DND-41 (cell line): ENCODE data around the gene RBM47.
"Not testable (repeated sequence)": the region's sequence is repeated elsewhere in the genome, so short reads cannot be mapped to it uniquely, and the experiment has no call there.

Source experiments
- ATAC-seq: fragments of 200-7000 bp; cut with Tn5 transposase; 3 replicates; pipeline ENCODE4 v1.9.1; 2021; ENCODE audit warnings: low read depth; ENCODE audit not compliant: insufficient read depth
- DNase-seq: peaks from one replicate; pipeline ENCODE4 v3.0.0-alpha.2; 2020
- H2AFZ ChIP-seq: 2 replicates; pipeline ENCODE4 v1.6.0; 2012; ENCODE audit warnings: low read depth, low read length
- H3K27ac ChIP-seq: 2 replicates; pipeline ENCODE4 v1.5.1; 2012; ENCODE audit warnings: low read length, inconsistent platforms
- H3K27me3 ChIP-seq: fragments of 200-600 bp; sonication (generic); 2 replicates; pipeline ENCODE4 v1.6.0; 2012; ENCODE audit warnings: low read length, mild to moderate bottlenecking, inconsistent platforms; ENCODE audit not compliant: insufficient read depth, poor library complexity
- H3K36me3 ChIP-seq: 2 replicates; pipeline ENCODE4 v1.5.1; 2012; ENCODE audit warnings: low read length, inconsistent platforms; ENCODE audit not compliant: insufficient read depth
- H3K4me1 ChIP-seq: 2 replicates; pipeline ENCODE4 v1.5.1; 2012; ENCODE audit warnings: mild to moderate bottlenecking, low read length; ENCODE audit not compliant: insufficient read depth
- H3K4me2 ChIP-seq: 2 replicates; pipeline ENCODE4 v1.6.0; 2012; ENCODE audit warnings: mild to moderate bottlenecking, moderate library complexity, low read length, inconsistent platforms; ENCODE audit not compliant: insufficient read depth
- H3K4me3 ChIP-seq, 2 experiments: fragments of 200-600 bp in 1 of 2; shearing (Covaris generic) in 1 of 2; 2 replicates each; pipeline ENCODE4 v1.5.1; 2012 to 2016; ENCODE audit warnings: inconsistent platforms in 2 of 2, low read length in 2 of 2, mild to moderate bottlenecking in 2 of 2, low read depth in 1 of 2, moderate library complexity in 1 of 2
- H3K79me2 ChIP-seq: 2 replicates; pipeline ENCODE4 v1.6.0; 2012; ENCODE audit warnings: low read length, inconsistent platforms; ENCODE audit not compliant: insufficient read depth
- H3K9ac ChIP-seq: 2 replicates; pipeline ENCODE4 v1.6.0; 2012; ENCODE audit warnings: low read depth, mild to moderate bottlenecking, inconsistent platforms, low read length, moderate library complexity
- H3K9me3 ChIP-seq: 2 replicates; pipeline ENCODE4 v1.5.1; 2012; ENCODE audit warnings: low read length, moderate library complexity, mild to moderate bottlenecking, inconsistent platforms; ENCODE audit not compliant: insufficient read depth, severe bottlenecking
- H4K20me1 ChIP-seq: 2 replicates; pipeline ENCODE4 v1.6.0; 2012; ENCODE audit warnings: low read length; ENCODE audit not compliant: insufficient read depth
- EZH2 ChIP-seq: IDR thresholded peaks from 3 replicates; pipeline ENCODE4 v1.6.1; 2012; ENCODE audit warnings: borderline replicate concordance, low read depth, mild to moderate bottlenecking, moderate library complexity, low read length, inconsistent platforms; ENCODE audit not compliant: severe bottlenecking
- TF ChIP-seq, protein P1 (sequence below): IDR thresholded peaks from 2 replicates; pipeline ENCODE4 v1.5.1; 2012; ENCODE audit warnings: borderline replicate concordance, low read length, moderate library complexity, mild to moderate bottlenecking; ENCODE audit not compliant: poor library complexity, severe bottlenecking; ENCODE audit errors: extremely low read depth

RBM47 gene

DNA sequence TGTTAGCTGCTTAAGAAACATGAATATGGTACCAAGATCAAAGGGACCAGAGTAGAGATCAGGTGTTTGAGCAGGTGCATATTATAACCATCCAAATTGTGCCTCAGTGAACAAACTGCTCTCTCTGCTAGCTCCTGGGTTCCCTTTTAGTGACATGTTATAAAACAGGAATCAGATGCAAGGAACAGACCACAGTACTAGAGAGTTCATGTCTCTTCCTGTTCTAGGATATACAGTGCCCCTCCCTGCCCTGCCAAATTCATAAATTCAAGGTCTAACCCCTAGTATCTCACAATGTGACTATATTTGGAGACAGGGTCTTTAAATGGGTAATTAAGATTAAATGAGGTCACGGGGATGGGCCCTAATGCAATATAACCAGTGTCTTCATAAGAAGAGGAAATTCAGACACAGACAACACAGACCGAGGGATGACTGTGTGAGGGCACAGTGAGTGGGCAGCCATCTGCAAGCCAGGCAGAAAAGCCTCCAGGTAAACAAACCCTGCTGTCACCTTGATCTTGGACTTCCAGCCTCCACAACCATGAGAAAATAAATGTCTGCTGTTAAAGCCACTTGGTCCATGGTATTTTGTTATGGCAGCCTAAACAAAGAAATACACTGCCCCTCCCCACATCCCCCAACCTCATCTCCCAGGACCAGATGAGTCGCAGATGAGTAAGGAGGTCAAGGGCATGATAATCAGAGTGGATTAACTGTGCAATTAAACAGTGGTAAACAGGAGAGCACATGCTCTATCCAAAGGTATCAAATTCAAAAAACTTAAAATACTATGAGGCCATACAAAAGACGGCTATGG, 82.5 kb downstream of the RBM47 start:
- no peaks in the 10 kb centered on the region for H3K79me2 ChIP-seq
- H3K36me3 ChIP-seq = no peaks in the 10 kb centered on the region
- H3K27me3 ChIP-seq = no peaks in the 10 kb centered on the region
- no peak for TF ChIP-seq EZH2
- TF ChIP-seq, protein P1, sequence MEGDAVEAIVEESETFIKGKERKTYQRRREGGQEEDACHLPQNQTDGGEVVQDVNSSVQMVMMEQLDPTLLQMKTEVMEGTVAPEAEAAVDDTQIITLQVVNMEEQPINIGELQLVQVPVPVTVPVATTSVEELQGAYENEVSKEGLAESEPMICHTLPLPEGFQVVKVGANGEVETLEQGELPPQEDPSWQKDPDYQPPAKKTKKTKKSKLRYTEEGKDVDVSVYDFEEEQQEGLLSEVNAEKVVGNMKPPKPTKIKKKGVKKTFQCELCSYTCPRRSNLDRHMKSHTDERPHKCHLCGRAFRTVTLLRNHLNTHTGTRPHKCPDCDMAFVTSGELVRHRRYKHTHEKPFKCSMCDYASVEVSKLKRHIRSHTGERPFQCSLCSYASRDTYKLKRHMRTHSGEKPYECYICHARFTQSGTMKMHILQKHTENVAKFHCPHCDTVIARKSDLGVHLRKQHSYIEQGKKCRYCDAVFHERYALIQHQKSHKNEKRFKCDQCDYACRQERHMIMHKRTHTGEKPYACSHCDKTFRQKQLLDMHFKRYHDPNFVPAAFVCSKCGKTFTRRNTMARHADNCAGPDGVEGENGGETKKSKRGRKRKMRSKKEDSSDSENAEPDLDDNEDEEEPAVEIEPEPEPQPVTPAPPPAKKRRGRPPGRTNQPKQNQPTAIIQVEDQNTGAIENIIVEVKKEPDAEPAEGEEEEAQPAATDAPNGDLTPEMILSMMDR = no peak
- no peaks in the 10 kb centered on the region for H4K20me1 ChIP-seq
- H3K9ac ChIP-seq = no peak overlapping the region
- H3K4me2 ChIP-seq = no peak overlapping the region
- ATAC-seq = no peak
- no peak overlapping the region for H3K27ac ChIP-seq
- peaks cover 14% of the 10 kb centered on the region; the same call in 1 of the 2 replicates for H3K4me1 ChIP-seq
- H2AFZ ChIP-seq = no peak overlapping the region
- no peaks in the 10 kb centered on the region for H3K9me3 ChIP-seq
- H3K4me3 ChIP-seq = no peak overlapping the region
- no peak for DNase-seq

DNA sequence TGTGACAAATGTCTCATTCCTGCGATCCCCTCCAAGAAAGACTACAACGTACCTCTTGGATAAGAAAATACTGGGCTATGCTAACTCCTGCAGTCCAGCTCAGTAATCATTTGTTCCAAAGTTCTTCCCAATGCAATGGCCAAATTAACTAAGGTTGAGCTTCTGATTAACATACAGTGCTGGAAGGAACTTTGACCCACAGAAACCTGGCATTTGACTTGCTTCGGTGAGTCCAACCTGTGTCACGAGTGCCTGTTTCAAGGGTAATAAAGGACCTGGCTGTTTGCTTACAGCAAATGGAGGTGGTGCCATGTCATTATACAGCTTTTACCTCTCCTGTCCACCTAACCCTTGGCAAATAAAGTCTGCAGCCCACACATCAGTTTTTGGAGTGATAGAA, 83.2 kb downstream of the RBM47 start:
- no peaks in the 10 kb centered on the region for H3K27me3 ChIP-seq
- ATAC-seq (no peak), DNase-seq (no peak)
- H2AFZ ChIP-seq = no peak overlapping the region
- H3K4me3 ChIP-seq = no peak overlapping the region
- H3K27ac ChIP-seq = no peak overlapping the region
- TF ChIP-seq EZH2 = no peak
- TF ChIP-seq, protein P1 = no peak
- H4K20me1 ChIP-seq = no peaks in the 10 kb centered on the region
- no peaks in the 10 kb centered on the region for H3K79me2 ChIP-seq
- H3K9me3 ChIP-seq = no peaks in the 10 kb centered on the region
- H3K4me1 ChIP-seq = peaks cover 14% of the 10 kb centered on the region; the same call in 1 of the 2 replicates
- no peak overlapping the region for H3K9ac ChIP-seq
- H3K4me2 ChIP-seq = no peak overlapping the region
- no peaks in the 10 kb centered on the region for H3K36me3 ChIP-seq

DNA sequence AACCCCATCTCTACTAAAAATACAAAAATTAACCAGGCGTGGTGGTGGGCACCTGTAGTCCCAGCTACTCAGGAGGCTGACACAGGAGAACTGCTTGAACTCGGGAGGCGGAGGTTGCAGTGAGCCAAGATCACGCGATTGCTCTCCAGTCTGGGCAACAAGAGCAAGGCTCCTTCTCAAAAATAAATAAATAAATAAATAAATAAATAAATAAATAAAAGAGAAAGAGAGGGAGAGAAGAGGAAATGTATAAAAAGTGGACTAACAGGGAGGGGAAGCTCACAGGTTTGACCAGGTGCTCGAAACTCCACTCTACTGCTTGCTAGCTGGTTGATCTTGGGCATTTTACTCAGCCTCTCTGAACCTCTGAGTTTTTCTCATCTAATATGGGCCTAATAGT, 84.2 kb downstream of the RBM47 start:
- not testable (repeated sequence) for H3K4me2 ChIP-seq, ATAC-seq, H3K36me3 ChIP-seq, H3K79me2 ChIP-seq, H3K27me3 ChIP-seq, H4K20me1 ChIP-seq, H3K4me3 ChIP-seq, H3K9me3 ChIP-seq, H3K4me1 ChIP-seq, DNase-seq, H2AFZ ChIP-seq, H3K9ac ChIP-seq, H3K27ac ChIP-seq

DNA sequence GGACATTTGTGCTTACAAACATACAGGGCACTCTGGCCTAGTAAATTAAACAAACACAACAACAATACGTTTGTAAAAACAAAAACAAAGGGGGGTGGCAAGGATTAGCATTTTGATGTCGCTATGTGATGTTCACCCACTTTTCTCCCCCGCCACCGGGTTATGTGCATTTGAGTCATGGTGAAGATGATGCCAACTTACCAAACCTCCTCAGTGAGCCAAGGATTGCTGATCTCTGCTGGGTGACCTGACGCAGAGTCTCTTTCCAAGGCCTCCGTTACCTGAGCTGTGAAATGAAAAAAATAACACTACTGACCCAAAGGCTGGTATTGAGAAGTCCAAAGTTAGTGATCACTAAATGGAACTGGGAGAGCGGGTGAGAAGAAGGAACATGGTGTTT, 85.4 kb downstream of the RBM47 start:
- Histone ChIP-seq H3K4me3 (no peak overlapping the region), H3K27me3 (no peaks in the 10 kb centered on the region), H3K9ac (no peak overlapping the region), H4K20me1 (no peaks in the 10 kb centered on the region), H3K27ac (no peak overlapping the region), H2AFZ (no peak overlapping the region), H3K79me2 (no peaks in the 10 kb centered on the region), H3K36me3 (no peaks in the 10 kb centered on the region), H3K4me2 (no peak overlapping the region), H3K4me1 (no peaks in the 10 kb centered on the region), H3K9me3 (no peaks in the 10 kb centered on the region)
- no peak for ATAC-seq
- no peak for DNase-seq
- TF ChIP-seq EZH2 = no peak
- TF ChIP-seq, protein P1 = no peak
